NCI-H2107 treated with DMSO at 0.1 percent for 48 hours (cell line): ENCODE measurements around the gene ZNF584.
"Not testable (repeated sequence)": the region's sequence is repeated elsewhere in the genome, so short reads cannot be mapped to it uniquely, and the experiment has no call there.

Experiments
- DNase-seq: peaks from one replicate; lab custom pipeline; 2025; ENCODE audit not compliant: unreplicated experiment; lab: John Stamatoyannopoulos, UW

Gene ZNF584

DNA sequence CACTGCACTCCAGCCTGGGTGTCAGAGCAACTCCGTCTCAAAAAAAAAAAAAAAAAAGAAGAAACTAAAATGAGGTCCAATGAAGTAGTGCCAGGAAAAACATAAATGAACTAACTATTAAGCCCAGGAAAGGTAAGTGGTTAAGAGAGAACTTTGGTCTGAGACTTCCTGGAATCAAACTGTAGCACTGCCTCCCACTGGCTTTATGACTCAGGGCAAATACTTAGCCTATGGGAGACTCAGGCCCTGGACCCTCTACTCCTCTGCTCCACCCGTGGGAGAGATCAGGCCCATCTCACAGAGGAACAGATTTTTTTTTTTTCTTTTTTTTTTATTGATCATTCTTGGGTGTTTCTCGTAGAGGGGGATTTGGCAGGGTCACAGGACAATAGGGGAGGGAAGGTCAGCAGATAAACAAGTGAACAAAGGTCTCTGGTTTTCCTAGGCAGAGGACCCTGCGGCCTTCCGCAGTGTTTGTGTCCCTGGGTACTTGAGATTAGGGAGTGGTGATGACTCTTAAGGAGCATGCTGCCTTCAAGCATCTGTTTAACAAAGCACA lies 4.5 kb upstream of the ZNF584 start:
- not testable (repeated sequence) for DNase-seq

DNA sequence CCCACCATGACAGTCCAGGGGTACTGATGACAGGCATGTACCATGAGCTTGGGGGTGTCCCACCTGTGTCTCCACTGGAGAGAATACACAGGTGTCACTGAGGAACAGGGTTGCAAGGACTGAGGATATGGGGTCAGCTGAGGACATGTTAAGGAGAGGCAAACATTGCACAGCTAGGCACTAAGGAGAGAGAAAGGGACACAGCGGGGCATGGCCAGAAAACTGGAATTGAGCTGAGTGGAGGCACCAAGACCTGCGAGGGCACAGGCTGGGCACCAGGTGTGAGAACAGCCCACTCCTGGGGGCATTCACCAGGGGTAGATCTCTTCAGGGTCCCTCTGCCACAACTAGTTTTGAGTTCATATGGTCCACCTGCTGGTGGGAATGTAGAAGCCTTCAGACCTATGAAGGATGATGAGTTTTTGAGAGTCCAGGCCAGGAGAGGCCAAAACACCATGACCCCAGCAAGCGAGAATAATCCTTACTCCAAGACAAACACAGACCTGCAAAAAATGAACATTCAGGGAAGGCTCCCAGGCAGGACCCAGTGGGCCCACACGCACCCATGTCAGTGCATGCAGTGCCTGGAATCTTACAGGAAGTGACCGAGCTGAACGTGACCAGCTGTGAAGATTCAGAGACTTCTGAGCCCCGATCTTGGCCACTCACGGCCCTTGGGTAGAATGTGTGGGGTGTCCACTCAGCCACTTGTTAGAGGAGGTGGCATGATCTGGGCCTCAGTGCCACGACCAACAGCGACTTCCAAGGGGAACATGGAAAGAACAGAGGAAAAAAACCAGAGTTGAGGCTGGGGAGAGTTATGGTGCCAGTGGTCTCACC lies 1.4 kb upstream of the ZNF584 start:
- no peak for DNase-seq

DNA sequence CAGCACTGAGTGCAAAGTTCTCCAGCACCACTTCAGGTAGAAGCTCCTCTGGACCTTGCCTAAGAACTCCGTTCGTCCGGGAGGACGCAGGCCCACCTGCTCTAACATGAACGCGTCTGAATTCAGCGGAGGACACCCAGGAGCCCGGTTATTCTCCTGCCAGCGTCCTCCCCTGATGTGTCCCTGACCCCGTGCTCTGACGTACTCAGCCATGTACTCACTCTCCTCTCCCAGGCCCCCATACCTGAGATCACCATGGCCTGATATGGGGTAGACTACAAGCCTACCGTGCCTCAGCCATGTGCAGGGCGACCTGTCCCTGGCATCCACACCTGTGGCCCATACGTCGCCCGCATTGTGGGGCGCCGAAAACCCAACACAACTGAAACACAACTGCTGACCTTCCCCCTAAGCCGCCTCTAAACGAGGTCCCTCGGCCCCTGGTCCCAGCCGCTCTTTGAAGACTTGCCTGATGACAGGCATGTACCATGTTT lies 744 bp upstream of the ZNF584 start:
- no peak for DNase-seq

DNA sequence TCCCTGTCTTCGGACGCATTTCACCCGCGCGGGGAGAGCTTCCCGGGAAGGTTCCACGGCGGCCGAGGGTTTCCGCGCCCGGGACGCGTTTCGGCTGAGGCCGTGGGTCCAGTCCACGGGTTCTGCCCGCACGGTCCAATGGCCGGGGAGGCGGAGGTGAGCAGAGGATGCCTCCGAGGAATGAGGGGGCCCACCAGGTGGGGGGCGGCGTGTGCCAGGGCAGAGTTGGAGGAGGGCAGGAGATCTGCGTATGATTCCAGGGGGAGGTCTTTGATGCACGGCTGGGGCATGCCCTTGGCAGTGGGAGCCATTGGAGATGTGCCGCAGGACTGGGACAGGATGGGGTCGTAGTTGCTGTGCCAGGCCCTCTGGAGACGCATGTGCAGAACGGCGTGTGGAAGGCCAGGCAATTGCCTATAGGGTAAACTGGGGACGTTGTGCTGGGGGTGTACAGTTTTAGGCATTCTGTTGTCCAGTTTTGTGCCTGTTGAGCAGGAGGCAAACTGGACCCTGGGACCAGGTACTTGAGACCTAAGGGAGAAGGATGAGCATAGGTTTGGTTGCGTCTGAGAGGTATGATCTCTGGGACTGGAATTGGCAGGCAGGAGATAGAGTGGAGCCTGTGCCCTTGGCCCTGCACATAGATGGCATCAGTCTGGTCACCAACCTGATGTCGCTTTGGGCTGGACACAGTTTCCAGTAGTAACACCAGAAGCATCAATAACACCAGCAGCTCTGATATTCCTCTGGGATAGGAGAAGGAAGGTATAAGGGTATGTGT lies 751 bp downstream of the ZNF584 start:
- DNase-seq = no peak

DNA sequence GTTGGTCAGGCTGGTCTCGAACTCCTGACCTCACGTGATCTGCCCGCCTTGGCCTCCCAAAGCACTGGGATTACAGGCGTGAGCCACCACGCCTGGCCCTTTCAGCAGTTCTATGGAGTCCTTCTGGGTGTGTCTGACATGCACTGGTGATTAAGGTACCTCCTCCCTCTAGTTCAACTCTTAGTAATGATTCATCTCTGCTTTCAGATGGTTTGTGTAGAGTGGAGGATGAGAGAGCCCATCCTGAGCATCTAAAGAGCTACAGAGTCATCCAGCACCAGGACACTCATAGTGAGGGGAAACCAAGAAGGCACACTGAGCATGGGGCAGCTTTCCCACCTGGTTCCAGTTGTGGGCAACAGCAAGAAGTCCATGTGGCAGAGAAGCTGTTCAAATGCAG lies 8.2 kb downstream of the ZNF584 start:
- DNase-seq = no peak

DNA sequence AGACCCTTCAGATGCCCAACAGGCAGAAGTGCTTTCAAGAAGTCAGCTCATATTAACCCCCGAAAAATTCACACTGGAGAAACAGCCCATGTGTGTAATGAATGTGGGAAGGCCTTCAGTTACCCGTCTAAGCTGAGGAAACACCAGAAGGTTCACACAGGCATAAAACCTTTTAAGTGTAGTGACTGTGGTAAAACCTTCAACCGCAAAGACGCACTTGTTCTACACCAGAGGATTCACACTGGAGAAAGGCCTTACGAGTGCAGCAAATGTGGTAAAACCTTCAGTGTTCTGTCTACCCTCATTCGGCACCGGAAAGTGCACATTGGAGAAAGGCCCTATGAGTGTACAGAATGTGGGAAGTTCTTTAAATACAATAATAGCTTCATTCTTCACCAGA lies 8.6 kb downstream of the ZNF584 start:
- DNase-seq = no peak

DNA sequence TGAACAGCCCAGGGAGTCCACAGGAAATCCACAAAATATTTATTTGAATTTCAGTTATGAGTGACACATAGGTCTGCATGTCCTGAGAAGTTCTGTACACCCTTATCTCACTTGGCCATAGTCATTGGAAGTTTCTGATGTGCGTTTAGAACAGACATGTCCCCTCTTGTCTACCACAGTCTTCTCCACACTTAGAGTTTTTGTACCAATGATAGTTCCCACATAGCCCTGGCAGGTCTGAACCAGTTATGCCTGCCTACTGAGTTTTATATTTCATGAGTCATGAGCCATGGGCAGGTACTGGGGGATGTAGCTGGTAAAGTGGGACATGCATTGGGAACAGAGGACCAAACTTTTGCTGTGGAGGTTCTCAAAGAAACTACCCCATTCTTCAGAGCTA lies 20.2 kb downstream of the ZNF584 start:
- DNase-seq = no peak

DNA sequence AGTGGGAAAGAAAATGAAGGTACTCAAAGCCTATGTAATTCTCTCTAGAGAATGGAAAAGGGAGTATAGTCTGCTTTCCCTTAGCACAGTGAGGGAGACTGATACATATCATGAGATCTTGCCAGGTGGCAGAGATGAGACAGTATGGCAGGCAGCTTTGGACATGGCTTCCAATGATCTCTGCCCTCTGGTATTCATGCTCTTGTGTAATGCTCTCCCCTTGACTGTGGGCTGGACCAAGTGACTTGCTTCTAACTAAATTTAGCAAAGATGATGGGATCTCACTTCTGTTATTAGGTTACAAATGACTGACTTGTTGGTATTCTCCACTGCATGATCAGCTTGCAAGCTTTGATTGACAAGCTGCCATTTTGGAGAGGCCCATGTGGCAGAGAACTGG lies 21.3 kb downstream of the ZNF584 start:
- no peak for DNase-seq

DNA sequence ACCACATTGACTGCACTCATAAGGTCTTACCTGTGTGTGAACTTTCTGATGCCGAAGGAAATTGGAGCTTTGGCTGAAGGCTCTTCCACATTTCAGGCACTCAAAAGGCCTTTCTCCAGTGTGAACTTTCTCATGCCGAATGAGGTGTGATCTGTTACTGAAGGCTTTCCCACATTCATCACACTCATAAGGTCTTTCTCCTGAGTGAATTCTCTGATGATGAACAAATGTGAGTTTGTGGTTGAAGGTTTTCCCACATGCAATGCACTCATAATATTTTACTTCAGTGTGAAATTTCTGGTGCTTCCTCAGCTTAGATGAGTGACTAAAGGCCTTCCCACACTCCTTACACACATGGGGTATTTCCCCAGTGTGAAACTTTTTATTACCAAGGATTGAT lies 25.8 kb downstream of the ZNF584 start:
- no peak for DNase-seq

DNA sequence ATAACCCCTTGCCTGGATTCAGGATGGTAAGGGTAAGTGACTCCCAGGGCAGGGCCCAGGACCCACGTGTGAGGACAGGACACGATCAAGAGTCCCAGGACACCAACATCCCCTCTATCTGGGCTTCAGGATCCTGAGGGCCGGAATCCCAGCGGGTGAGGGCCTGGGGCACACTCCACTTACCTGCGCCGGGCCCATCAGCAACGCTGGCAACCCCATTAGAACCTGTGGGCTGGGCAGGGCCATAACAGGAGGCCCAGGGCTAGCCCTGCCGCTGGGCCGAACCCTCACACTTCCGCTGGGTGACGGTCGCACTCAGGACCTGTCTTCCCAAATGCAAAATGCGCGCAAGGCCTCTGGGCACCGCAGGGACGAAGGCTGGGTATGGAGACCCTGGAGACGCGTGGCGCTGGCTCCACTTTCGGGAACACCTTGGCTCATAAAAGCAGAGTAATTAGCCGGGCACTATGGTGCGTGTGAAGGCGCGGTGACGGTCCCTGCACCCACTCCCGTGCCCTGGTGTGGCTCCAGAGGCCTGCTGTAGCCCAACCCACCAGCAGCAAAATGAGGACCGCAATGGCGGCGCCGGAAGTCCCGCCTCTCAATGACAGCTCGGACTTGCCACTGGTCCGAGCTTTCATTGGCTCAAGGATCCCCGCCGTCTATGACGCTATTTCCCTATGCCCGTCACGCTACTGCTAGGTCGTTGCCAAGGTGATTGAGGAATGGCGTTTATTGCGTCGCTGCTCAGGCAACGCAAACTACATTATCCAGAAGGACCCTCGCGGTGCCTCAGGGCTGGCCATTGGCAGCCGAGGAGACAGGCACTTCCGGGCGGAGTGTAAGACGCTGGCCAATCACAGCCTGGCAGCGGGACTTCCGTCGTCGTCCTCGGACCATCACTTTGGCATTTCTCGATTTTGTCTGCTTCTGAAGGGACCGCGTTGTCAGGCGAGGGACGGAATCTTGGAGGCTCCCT lies 31.4 kb downstream of the ZNF584 start, which contains the start of gene ZNF132:
ZNF132 (minus strand) TSS at position 578 of the 979 bp plus-strand sequence; CDS start at position 246, 332 bp downstream.
- DNase-seq = no peak

DNA sequence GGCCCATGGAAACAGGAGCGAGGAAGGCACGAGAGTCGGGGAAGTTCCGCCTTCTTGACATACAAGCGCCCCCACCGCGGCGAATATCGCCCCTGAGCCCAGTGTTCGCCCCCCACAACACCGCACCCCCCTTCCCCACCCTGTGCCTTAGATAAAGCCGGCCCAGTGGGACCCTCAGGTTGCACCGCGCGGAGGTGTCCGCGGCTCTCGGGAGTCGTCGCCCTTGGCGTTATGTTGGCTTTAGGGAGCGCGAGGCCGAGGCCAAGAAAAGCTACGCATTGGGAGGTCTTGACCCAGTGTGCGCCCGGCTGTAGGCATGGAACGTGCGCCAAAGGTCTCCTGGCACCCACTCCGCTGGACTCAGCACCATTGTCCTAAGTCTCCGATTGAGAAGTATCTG lies 32.1 kb downstream of the ZNF584 start:
- DNase-seq = no peak

DNA sequence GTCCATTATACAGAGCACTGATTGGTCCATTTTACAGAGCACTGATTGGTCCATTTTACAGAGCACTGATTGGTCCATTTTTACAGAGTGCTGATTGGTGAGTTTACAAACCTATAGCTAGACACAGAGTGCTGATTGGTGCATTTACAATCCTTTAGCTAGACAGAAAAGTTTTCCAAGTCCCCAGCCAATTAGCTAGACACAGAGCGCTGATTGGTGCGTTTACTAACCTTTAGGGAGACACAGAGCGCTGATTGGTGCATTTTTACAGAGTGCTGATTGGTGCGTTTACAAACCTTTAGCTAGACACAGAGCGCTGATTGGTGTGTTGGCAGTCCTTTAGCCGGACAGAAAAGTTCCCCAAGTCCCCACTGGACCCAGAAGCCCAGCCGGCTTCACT lies 34.5 kb downstream of the ZNF584 start:
- not testable (repeated sequence) for DNase-seq

DNA sequence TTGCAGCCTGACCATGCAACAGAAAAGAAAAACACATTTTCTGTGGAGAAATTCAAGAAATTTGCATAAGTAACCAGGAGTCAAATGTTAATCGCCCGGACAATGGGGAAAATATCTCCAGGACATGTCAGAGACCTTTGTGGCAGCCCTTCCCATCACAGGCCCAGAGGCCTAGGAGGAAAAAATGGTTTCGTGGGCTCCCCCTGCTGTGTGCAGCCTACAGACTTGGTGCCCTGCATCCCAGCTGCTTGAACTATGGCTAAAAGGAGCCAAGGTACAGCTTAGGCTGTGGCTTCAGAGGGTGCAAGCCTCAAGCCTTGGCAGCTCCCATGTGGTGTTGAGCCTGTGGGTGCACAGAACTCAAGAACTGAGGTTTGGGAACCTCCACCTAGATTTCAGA lies 40.4 kb downstream of the ZNF584 start:
- DNase-seq = not testable (repeated sequence)

DNA sequence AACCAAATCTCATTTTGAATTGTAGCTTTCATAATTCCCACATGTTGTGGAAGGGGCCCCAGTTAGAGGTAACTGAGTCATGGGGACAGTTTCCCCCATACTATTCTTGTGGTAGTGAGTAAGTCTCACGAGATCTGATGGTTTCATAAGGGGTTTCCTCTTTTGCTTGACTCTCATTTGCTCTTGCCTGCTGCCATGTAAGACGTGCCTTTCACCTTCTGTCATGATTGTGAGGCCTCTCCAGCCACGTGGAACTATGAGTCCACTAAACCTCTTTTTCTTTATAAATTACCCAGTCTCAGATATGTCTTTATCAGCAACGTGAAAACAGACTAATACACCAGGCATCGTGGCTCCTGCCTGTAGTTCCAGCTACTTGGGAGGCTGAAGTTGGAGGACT lies 41.5 kb downstream of the ZNF584 start:
- not testable (repeated sequence) for DNase-seq

DNA sequence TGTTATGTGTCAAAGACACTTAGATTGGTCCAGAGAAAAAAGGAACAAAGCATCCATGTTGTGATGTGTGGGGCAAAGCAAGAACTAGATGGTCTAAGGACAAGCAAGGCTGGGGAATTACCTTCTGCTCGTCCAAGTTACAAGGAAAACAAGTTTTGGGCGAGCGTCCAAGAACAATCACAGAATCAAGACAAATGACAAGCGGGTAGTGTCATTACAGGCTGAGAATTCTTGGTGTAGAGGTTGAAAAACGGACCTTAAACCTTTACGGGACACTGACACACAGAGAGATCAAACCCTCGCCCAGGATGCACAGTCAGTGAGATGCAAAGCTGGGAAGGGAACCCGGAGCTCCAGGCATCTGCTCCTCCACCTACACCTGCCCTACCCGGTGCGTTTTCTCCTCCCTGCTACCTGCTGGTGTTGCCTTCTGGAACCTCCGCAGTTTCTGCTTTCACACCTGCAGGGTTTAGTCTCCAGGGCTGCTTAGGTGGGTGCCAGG lies 42.5 kb downstream of the ZNF584 start:
- DNase-seq = peak; percentile 74

DNA sequence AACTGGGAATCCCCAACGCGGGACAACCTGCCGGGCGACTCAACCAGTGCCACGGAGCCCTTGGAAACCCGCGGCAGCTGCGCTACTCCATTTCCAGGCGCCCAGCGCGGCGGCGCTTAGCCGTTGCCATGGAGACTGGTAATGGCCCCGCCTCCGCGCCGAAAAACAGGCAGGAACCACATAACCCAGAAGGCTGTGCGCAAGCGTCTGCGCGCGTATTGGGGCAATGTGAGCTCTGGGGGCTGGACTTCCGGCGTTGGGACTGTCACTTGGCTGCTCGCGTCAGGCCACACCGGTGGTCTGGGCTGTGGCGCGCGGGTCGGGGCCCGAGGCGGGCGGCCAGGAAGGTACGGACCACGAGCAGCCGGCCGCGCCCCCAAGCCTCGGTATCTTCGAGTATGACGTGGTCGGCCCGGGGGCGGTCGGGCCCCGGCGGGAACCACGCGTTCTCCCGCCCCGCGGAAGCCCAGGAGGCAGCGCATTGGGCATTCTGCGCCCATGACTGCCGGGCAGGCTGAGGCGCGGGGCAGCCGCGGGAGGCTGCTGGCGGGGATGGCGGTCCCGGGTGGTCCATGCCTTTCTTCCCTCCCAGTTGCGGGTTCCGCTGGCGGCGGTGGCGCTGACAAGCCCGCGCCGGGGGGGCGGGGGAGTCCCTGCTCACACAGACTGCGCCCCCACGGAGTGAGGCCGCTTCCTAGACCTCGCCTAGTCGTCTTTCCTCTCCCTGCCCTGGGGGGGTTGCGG lies 43.1 kb downstream of the ZNF584 start, which contains the start of gene ZNF324B:
ZNF324B (plus strand) TSS at position 265 of the 744 bp plus-strand sequence. CDS start 2,080 bp downstream, outside the sequence.
- DNase-seq = peak; percentile 90

DNA sequence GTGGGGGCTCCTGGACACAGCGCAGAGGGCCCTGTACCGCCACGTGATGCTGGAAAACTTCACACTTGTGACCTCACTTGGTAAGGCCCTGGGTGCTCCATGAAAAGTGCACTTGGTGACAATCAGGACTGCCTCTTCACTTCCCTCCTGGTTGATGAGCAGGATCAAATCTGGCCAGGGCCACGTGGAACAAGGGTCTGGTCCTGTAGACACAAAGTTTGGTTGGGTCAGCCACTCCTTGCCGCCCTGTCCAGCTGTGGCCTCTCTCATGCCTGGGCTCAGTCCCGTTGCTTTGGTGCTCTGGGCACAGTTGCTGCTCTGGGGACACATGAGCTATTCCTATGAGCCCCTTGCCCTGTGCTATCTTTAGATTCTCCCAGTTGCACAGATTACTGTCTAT lies 45.3 kb downstream of the ZNF584 start:
- no peak for DNase-seq

DNA sequence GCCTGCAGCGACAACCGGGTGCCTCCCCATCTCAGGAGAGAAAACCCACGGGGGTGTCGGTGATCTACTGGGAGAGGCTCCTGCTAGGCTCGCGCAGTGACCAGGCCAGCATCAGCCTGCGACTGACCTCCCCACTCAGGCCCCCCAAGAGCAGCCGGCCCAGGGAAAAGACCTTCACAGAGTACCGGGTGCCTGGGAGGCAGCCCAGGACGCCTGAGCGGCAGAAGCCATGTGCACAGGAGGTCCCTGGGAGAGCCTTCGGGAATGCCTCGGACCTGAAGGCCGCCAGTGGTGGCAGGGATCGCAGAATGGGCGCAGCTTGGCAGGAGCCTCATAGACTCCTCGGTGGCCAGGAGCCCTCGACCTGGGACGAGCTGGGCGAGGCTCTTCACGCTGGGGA lies 46.9 kb downstream of the ZNF584 start:
- DNase-seq = no peak

DNA sequence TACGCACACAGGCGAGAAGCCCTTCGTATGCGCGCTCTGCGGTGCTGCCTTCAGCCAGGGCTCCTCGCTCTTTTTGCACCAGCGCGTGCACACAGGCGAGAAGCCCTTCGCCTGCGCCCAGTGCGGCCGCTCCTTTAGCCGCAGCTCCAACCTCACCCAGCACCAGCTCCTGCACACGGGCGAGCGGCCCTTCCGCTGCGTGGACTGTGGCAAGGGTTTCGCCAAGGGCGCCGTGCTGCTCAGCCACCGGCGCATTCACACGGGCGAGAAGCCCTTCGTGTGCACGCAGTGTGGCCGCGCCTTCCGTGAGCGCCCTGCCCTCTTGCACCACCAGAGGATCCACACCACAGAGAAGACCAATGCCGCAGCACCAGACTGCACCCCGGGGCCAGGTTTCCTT lies 47.7 kb downstream of the ZNF584 start:
- no peak for DNase-seq
